ENCODE data around the gene LCE2D. TPM values are rescaled to one million over a fixed set of nuclear protein-coding genes. Genes with fewer than 3 reads are reported as not detected.
"Not testable (repeated sequence)": the region's sequence is repeated elsewhere in the genome, so short reads cannot be mapped to it uniquely, and the experiment has no call there.

Gene LCE2D
- total RNA-seq, 6 donors from 2014 or later, result not detected

- 62 to 64% methylated on average over 2 of the region's 2 CpGs for WGBS, 2 donors
- Histone ChIP-seq H3K9me3 (no peaks in the 10 kb centered on the region), H3K27ac (no peak overlapping the region), H3K27me3 (no peaks in the 10 kb centered on the region), H3K4me1 (no peaks in the 10 kb centered on the region), H3K4me3 (no peak overlapping the region), H3K36me3 (no peaks in the 10 kb centered on the region)
- DNase-seq, result no peak
- TF ChIP-seq EP300 (IDR thresholded peaks at IDR 0.05), result no peak
- no peak for TF ChIP-seq POLR2A (IDR thresholded peaks at IDR 0.05)
- no peak for TF ChIP-seq POLR2AphosphoS5 (IDR thresholded peaks at IDR 0.05)
- no peak for TF ChIP-seq CTCF (IDR thresholded peaks at IDR 0.05)
- ATAC-seq (ENCODE audit: low FRiP score in 2 of 2), result no peak
These were observed 18.4 kb downstream of the LCE2D start for GRCh38 chr1:152681616-152682015.

GRCh38 chr1:152683846-152684245 lies 20.7 kb downstream of the LCE2D start:
- TF ChIP-seq EP300 (IDR thresholded peaks at IDR 0.05) (no peak), POLR2A (IDR thresholded peaks at IDR 0.05) (no peak), CTCF (IDR thresholded peaks at IDR 0.05) (no peak), POLR2AphosphoS5 (IDR thresholded peaks at IDR 0.05) (no peak)
- Histone ChIP-seq H3K9me3 (no peaks in the 10 kb centered on the region), H3K36me3 (no peaks in the 10 kb centered on the region), H3K4me1 (no peaks in the 10 kb centered on the region), H3K4me3 (no peak overlapping the region), H3K27ac (no peak overlapping the region), H3K27me3 (no peaks in the 10 kb centered on the region)
- DNase-seq, result no peak
- ATAC-seq (ENCODE audit: low FRiP score in 2 of 2), result no peak

GRCh38 chr1:152685823-152686222 lies 22.6 kb downstream of the LCE2D start, which contains the start of gene LCE2B:
TSS of gene LCE2B (plus strand) at chr1:152686123. CDS start at chr1:152686844, 721 bp downstream.
- not testable (repeated sequence) for H3K4me3 ChIP-seq; H3K27me3 ChIP-seq; H3K9me3 ChIP-seq; H3K36me3 ChIP-seq; H3K4me1 ChIP-seq; DNase-seq; ATAC-seq (ENCODE audit: low FRiP score in 2 of 2); H3K27ac ChIP-seq
- WGBS, 2 donors, result 50 to 77% methylated on average over 1 to 4 of the region's 4 CpGs

GRCh38 chr1:152697701-152698600 lies 34.8 kb downstream of the LCE2D start, which contains the start of gene LCE2A:
TSS of gene LCE2A (plus strand) at chr1:152698345. CDS start at chr1:152698902, 557 bp downstream.
- Histone ChIP-seq H3K4me3 (no peak within 1 kb of the TSS), H3K27me3 (no peaks in the 10 kb centered on the region), H3K36me3 (no peaks in the 10 kb centered on the region), H3K4me1 (no peaks in the 10 kb centered on the region), H3K27ac (no peak within 1 kb of the TSS), H3K9me3 (no peaks in the 10 kb centered on the region)
- WGBS, 2 donors, result 33 to 49% methylated on average over 3 to 4 of the region's 4 CpGs
- DNase-seq, result no peak
- TF ChIP-seq POLR2A (IDR thresholded peaks at IDR 0.05) (no peak), EP300 (IDR thresholded peaks at IDR 0.05) (no peak), POLR2AphosphoS5 (IDR thresholded peaks at IDR 0.05) (no peak), CTCF (IDR thresholded peaks at IDR 0.05) (no peak)
- ATAC-seq (ENCODE audit: low FRiP score in 2 of 2), result no peak

- ATAC-seq (ENCODE audit: low FRiP score in 2 of 2) (no peak), DNase-seq (no peak)
- no peak overlapping the region for H3K27ac ChIP-seq
- peaks cover 0 to 4% (median 1%) of the 10 kb centered on the region in 4 donors for H3K9me3 ChIP-seq
- H3K36me3 ChIP-seq, result no peaks in the 10 kb centered on the region
- H3K4me1 ChIP-seq, result no peaks in the 10 kb centered on the region
- TF ChIP-seq POLR2AphosphoS5 (IDR thresholded peaks at IDR 0.05), result no peak
- no peak for TF ChIP-seq EP300 (IDR thresholded peaks at IDR 0.05)
- TF ChIP-seq POLR2A (IDR thresholded peaks at IDR 0.05), result no peak
- no peak for TF ChIP-seq CTCF (IDR thresholded peaks at IDR 0.05)
- 76 to 77% methylated on average over 4 of the region's 4 CpGs for WGBS, 2 donors
- no peaks in the 10 kb centered on the region for H3K27me3 ChIP-seq
- H3K4me3 ChIP-seq, result no peak overlapping the region
These were observed 36.6 kb downstream of the LCE2D start for GRCh38 chr1:152699746-152700145.

Measured in upper lobe of left lung (tissue), 6 donors.